HG03103 (cell line): ENCODE results near the gene ATP13A3.
A peak's percentile ranks its signal among the peaks of the same experiment; 100 is the strongest.
"Not testable (repeated sequence)": the region's sequence is repeated elsewhere in the genome, so short reads cannot be mapped to it uniquely, and the experiment has no call there.

Experiments
- ATAC-seq: cut with Tn5 transposase; IDR thresholded peaks from one replicate; pipeline ENCODE4 v1.9.1; 2021; ENCODE audit warnings: low read depth; ENCODE audit not compliant: unreplicated experiment

The ATP13A3 gene

DNA sequence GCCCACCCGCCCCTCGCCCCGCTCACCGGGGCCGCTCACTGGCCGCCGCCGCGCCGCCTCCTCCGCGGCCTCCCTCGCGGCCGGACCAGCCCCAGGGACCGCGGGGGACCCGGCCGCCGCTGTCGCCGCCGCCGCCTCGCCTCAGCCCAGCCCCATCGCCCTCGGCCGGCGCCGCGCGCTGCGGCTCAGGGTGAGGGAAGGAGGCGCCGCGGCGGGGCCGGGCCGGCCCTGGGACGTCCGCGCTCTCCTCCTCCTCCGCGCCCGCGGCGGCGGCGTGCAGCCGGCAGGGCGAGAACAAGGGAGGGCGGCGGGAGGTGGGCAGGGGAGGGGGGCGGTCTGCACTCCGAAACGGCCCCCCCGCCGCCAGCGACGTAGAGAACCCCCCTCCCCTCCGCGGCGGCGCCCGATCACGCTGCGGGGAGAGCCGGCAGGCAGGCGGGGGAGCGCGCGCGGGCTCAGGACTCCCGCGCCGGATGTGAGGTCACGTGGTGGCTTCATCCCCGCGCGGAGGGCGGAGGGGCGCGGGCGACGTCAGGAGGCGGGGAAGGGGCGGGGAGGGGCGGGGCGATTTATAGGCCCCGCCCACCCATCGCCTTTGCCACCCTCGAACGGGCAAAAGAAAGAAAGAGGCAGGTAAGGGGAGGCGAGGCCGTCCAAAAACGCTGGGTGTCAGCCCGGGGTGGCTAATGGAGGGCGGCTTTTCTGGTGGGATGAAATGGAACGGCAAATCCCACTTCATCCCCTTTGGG lies at the start of gene ATP13A3:
Gene ATP13A3 (minus strand): TSS at position 463 of the 749 bp plus-strand sequence. CDS start 24,812 bp downstream, outside the sequence.
- peak; percentile 53 for ATAC-seq

DNA sequence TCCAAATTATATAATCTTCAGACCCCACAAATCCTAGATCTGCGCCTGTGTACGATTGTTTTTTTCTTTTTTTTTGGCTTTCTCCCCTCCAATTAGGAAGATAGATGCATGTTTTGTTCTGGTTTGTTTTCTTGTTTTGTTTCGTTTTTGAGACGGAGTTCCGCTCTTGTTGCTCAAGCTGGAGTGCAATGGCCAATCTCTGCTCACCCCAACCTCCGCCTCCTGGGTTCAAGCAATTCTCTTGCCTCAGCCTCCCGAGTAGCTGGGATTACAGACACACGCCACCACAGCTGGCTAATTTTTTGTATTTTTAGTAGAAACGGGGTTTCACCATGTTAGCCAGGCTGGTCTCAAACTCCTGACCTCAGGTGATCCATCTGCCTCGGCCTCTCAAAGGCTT lies 48.4 kb upstream of the ATP13A3 start:
- ATAC-seq = not testable (repeated sequence)

DNA sequence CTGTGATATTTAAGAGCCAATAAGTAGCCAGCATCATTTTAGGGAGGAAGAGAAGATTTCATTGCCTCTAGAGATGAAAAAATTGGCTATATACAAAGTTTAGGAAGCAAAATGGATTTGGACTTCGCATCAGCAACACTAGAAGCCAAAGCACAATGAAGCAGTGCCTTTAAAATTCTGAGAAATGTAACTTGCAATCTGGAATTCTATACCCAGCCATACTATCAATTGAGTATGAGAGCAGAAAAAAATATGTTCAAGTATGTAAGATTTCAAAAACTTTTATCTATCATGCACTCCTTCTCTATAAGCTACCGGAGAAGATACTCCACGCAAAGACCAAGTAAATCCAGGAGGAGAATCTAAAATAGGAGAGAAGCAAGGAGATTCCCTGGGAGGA lies 47.4 kb upstream of the ATP13A3 start:
- ATAC-seq = no peak

DNA sequence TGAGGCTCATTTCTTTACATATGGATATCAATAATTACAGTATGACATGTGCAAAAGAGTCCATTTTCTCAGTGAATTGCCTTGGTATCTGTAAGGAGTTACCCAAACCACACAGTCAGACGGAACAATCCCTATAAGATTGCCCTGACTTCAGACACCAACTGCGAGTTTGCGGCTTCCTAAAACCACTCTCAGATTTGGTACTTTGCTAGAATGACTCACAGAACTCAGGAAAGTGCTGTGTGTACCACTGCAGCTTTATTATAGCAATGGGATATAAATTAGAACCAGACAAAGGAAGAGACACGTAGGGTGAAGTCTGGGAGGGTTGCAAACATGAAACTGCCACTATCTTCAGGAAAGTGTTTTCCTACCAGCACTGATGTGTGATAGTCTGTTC lies 45.8 kb upstream of the ATP13A3 start:
- ATAC-seq = no peak

DNA sequence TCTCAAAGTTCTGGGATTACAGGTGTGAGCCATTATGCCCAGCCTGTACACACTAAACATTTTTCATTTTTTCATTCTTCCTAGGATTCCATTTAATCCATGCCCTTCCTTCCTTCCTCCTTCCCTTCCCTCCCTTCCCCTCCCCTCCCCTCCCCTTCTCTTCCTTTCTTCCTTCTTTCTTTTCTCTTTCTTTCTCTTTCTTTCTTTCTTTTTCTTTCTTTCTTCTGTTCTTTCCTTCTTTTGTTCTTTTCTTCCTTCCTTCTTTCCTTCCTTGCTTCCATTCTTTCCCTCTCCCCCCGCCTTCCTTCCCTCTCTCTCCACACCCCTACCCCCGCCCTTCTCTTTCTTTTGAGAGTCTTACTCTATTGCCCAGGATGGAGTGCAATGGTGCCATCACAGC lies 40.9 kb upstream of the ATP13A3 start:
- ATAC-seq = no peak

DNA sequence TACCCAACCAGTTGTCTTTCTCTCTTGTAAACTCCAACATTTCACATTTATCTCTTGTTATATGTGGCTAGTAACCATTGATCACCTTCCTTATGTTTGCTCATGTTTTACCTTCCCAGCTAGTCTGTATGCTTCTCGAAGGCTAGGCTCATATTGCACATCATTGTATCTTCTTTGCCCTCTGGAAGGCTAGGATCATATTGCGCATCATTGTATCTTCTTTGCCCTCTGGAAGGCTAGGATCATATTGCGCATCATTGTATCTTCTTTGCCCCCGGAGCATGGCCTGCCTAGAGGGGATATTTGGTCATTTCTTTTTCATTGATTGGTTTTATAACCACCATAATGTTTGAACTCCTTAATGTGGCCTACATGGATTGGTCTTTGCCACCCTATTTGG lies 39.4 kb upstream of the ATP13A3 start:
- ATAC-seq = no peak

DNA sequence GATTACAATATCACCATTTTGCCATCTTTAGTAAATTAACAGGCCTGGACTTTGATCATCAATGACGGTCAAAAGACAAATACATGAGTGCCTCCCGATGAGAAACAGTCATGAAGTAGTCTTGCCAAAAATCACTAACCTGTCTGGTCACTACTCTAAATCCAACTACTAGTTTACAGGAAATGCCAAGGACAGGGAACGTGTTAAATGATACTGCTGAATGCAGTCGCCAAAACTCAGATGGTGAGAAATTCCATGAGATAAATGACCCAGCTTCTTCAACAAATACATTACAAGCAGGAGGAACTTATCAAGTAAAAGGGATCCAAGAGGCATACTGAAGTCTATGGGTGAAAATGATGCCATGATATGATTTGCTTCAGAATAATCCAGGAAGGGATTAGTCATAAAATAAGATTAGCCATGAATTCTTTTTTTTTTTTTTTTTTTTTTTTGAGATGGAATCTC lies 35.8 kb upstream of the ATP13A3 start:
- ATAC-seq = no peak

DNA sequence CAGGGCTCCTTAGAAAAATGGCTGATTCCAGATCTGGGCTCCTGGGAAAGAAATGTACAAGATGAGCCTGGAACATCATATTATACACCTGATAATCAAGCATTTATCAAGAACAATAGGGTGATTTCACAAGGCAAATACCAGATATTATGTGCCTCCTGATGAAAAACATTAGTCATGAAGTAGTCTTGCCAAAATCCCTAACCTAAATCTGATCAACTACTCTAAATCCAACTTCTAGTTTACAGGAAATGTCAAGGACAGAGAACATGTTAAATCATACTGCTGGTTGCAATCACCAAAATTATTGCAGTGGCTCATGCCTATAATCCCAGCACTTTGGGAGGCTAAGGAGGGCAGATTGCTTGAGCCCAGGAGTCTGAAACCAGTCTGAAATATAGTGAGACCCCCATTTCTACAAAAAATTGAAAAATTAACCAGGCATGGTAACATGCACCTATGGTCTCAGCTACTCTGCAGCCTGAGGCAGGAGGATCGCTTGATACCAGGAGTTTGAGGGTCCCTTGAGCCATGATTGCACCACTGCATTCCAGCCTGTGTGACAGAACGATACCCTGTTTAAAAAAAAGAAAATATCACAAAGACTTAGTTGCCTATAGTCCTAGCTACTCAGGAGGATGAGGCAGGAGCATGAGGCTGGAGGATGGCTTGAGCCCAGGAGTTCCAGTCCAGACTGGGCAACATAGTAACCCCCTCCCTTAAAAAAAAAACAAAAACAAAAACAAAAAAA lies 34.9 kb upstream of the ATP13A3 start:
- ATAC-seq = no peak

DNA sequence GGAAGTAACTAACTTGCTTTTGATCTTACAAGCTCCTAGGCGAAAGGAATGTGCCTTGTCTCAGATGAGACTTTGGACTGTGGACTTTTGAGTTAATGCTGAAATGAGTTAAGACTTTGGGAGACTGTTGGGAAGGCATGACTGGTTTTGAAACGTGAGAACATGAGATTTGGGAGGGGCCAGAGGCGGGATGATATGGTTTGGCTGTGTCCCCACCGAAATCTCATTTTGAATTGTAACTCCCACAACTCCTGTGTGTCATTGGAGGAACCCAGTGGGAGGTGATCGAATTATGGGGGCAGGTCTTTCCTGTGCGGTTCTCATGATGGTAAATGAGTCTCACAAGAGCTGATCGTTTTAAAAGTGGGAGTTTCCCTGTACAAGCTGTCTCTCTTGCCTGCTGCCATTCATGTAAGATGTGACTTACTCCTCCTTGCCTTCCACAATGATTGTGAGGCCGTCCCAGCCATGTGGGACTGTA lies 33.9 kb upstream of the ATP13A3 start:
- peak; percentile 60 for ATAC-seq

DNA sequence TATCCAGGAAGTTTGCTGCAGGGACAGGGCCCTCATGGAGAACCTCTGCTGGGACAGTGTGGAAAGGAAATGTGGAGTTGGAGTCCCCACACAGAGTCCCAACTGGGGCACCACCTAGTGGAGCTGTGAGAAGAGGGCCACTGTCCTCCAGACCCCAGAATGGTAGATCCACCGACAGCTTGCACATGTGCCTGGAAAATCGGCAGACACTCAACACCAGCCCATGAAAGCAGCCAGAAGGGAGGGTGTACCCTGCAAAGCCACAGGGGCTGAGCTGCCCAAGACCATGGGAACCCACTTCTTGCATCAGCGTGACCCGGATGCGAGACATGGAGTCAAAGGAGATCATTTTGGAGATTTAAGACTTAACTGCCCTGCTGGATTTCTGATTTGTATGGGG lies 33.4 kb upstream of the ATP13A3 start:
- not testable (repeated sequence) for ATAC-seq

DNA sequence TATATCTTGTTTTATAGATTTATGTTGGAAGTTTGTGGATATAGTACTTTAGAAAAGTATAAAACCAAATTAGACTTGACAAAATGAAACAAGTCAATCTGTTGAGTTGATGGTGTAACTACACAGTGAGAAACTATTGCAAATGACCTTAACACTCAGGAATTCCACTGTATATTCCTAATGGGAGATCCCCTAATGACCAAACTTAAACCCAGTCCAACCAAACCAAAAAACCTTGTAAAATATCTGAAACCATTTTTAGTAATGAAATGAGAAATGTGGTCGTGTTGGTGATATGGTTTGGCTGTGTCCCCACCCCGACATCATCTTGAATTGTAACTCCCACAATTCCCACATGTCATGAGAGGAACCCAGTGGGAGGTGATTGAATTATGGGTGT lies 31.9 kb upstream of the ATP13A3 start:
- ATAC-seq = no peak

DNA sequence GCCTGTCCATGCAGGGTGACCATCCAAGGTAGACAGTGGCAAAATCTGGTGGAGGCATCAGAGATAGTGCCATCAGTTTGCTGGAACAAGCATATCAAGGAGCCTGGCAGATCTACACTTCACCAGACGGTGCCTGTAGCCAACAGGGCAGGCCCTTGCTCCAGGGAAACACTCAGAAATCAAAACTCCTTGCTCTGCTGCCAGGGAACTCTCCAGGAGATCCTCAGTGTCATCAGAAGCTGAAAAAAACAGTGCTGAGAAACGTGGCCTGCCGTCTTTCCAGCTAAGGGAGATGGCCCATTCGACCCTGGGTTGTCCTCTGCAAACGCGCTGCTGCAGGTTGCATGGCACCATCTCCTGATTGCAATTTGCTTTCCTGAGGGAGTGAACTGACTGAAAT lies 30.5 kb upstream of the ATP13A3 start:
- ATAC-seq = no peak

DNA sequence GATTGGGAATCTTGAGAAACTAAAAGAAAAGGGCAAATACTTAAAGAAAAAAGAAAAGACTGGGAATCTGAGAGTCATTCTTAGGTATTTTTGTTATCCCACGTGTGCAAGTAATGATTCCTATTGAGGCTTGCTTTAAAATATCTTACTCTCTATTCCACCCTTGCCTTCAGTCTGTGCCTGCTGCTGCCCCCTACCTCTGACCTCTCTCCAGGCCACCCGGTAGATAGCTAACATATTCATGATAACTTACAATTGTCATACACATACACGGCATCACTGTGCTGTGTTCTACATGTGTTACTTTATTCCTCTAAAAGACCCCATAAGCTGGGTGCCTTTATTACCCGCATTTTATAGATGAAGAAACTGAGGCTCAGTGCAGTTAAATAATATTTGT lies 27.8 kb upstream of the ATP13A3 start:
- ATAC-seq = no peak

DNA sequence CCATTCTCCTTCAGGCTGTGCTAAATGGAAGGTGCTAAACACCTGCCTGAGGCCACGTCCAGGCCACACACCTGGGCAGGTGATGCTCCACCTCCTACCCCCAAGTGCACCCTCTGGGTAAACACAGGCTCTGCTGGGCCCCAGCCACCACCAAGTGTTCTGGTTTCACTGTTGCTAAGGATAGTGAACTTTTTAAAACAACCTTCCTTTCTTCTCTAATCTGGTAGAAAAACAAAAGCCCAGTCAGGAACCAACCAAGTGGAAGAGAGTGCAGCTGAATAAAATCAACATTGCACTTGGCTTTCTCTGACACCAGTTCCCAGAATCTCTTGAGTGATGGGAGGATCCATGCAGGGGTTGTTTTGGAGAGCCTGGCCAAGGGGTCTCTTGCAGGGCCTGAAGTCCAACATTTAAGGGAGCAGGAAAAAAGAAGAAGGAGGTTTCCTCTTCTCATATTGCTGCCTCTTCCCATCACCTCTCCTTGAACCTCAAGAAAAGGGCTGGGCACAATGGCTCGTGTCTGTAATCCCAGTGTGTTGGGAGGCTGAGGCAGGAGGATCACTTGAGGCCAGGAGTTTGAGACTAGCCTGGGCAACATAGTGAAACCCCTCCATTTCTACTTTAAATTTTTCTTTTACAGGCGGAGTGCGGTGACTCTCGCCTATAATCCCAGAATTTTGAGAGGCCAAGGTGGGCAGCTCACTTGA lies 26.2 kb upstream of the ATP13A3 start:
- ATAC-seq = no peak

DNA sequence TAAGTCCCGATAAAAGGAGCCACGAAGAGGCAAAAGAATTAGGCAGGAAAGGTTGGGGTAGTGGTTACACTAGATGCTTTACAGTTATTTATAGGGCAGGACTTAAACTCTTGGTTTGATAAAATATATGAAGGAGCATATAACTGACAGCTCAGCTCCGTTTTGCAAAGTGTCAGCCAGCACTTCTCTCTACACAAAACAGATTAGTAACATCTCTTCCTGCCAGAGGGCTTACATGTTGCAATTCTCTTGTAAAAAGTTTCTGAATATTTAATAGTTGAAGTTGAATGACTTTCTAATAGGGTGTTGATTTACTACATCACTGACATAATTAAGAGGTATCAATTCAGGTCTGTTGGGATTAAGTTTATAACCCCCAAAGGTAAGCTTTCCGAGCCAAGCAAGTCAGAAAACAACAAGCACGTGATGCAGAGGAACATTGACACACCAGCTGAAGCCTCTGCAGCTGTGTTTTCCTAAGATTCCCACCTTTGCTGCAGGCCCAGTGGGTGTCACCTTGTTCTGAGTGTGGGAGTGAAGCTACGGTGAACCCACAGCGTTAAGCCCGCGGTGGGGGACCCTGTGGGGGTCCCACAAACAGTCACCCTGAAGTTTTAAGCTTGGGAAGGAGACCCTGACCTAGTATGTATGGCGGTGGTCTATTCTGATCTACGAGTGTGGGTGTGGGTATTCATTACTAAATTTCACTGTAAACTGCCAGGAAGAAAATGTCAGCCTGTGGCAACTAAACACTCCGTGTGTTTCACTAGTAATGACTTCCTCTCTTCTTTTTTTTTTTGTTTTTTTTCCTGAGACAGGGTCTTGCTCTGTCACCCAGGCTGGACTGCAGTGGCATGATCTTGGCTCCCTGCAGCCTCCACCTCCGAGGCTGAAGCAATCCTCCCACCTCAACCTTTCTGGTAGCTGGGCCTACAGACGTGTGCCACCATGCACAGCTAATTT lies 22.0 kb upstream of the ATP13A3 start:
- ATAC-seq = no peak

DNA sequence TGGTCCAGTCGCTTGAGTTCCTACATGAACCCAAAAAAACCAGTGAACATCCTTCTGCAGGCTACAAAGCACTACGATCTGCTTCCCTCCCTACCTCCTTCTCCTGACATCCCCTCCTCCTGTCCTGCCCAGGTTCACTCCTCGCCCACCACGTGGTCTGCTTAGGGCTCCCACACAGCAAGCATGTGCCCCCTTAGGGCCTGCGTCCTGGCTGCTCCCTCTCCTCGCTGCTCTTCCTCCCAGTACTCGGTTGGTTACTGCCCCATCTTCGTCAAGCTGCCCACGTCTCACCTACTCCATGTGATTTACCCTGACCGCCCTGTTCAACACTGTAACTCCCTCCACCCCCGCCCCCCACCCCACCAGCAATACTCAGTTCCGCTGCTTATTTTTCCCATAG lies 20.8 kb upstream of the ATP13A3 start:
- no peak for ATAC-seq

DNA sequence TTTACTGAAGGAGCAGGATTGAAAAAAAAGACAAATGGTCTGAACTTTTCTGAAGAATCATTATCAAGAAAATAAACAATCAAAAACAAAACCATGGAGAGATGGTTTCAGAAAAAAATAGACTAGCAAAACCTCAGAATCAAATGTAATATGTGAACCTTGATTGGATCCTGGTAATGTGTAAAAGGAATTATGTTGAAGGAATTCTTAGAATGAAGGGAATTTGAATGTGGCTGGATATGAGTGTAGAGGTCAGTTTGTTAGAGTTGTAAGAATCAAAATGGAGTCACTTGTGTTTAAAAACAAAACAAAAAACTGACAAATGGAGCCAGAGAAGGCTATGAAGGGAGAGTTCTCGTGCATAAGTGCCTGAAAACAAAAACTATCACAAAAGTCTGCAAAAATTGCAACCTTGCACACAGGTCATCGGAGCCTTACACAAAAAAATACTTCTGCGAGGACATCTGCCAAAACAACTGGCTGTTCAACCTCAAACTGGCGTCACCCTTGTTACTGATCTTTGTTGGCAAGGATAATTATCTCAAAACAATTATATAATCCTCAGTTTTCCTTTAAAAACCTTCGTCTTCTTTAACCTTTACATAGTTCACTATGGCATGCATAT lies 19.1 kb upstream of the ATP13A3 start:
- ATAC-seq = no peak

DNA sequence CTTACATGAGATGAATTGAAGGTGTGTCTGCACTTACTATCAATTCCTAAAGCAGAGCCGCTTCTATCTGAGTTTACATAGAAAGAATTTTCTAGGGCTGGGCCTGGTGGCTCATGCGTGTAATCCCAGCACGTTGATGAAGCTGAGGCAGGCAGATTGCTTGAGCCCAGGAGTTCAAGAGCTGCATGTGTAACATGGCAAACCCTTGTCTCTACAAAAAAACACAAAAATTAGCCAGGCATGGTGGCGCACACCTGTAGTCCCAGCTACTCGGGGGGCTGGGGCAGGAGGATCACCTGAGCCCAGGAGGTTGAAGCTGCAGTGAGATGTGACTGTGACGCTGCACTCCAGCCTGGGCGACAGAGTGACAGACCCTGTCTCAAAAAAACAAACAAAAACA lies 18.1 kb upstream of the ATP13A3 start:
- ATAC-seq = no peak

DNA sequence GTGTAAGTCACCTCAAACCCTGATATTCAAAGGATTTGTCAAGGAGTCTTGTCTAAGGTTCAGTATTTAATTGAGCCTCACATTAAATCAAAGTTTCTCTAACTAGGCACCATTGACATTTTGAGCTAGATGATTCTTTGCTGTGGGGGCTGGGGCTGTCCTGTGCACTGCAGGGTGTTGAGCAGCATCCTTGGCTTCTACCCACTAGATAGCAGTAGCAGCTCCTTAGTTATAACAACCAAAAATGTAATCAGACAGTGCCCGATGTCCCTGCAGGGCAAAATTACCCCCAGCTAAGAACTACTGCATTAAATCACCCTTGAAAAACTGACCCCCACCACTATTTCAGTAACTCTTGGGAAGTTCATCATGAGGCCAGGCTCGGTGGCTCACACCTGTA lies 17.3 kb upstream of the ATP13A3 start:
- no peak for ATAC-seq

DNA sequence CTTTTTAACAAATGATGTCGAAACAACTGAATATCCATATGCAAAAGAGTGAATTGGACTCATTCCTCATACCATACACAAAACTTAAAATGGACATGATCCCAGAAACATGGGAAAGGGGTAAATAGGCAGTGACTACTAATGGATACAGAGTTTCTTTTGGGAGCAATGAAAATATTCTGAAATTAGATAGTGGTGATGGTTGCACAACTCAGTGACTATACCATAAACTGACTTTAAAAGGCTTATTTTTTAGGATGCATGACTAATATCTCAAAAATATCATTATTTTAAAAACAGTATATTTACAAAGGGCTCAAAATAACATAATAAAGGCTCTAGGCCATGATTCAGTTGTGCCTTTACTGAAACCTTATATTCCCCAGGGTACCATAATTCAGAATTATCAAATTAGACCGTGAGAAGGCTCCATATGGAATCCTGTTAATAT lies 16.3 kb upstream of the ATP13A3 start:
- ATAC-seq = no peak
